ENCODE measurements around the gene HMCES. TPM values are rescaled to one million over a fixed set of nuclear protein-coding genes. Genes with fewer than 3 reads are reported as not detected.
"Not testable (repeated sequence)": the region's sequence is repeated elsewhere in the genome, so short reads cannot be mapped to it uniquely, and the experiment has no call there.

HMCES gene
- total RNA-seq, 1 donor from 2014 or later, result 37.7 TPM

DNA sequence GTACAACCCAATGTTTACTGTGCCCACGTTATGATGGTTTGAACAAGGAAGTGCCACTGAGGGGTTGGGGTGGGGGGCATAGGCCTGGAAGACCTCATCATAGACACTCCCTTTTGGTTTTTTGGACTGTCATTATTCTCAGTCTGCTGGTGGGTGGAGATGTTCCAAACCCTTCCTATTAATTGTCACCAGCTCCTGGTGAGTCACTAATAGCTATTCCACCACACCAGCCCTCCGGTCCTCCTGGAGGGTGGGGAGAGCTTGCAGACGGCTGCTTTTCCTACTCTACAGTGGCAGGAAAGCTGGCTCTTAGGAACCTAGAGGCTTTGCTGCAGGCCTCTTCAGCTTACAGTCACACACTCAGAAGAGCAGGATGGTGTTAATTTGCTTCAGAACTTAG lies 38.2 kb upstream of the HMCES start:
- no peak overlapping the region for H3K4me3 Mint-ChIP-seq (ENCODE audit: unreplicated experiment)
- H3K4me1 Mint-ChIP-seq (ENCODE audit: low read depth, unreplicated experiment), result peaks cover 4% of the 10 kb centered on the region
- H3K27me3 Mint-ChIP-seq (ENCODE audit: unreplicated experiment), result no peaks in the 10 kb centered on the region
- H3K36me3 Mint-ChIP-seq (ENCODE audit: unreplicated experiment), result no peaks in the 10 kb centered on the region
- no peak for DNase-seq
- no peak overlapping the region for H3K27ac Mint-ChIP-seq (ENCODE audit: unreplicated experiment)
- no peaks in the 10 kb centered on the region for H3K9me3 Mint-ChIP-seq (ENCODE audit: unreplicated experiment)
- TF ChIP-seq, protein P1, sequence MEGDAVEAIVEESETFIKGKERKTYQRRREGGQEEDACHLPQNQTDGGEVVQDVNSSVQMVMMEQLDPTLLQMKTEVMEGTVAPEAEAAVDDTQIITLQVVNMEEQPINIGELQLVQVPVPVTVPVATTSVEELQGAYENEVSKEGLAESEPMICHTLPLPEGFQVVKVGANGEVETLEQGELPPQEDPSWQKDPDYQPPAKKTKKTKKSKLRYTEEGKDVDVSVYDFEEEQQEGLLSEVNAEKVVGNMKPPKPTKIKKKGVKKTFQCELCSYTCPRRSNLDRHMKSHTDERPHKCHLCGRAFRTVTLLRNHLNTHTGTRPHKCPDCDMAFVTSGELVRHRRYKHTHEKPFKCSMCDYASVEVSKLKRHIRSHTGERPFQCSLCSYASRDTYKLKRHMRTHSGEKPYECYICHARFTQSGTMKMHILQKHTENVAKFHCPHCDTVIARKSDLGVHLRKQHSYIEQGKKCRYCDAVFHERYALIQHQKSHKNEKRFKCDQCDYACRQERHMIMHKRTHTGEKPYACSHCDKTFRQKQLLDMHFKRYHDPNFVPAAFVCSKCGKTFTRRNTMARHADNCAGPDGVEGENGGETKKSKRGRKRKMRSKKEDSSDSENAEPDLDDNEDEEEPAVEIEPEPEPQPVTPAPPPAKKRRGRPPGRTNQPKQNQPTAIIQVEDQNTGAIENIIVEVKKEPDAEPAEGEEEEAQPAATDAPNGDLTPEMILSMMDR (IDR thresholded peaks at IDR 0.05; ENCODE audit: partially characterized antibody, unreplicated experiment), result no peak

- Mint-ChIP-seq H3K27me3 (ENCODE audit: unreplicated experiment) (peaks cover 2% of the 10 kb centered on the region), H3K9me3 (ENCODE audit: unreplicated experiment) (peaks cover 6% of the 10 kb centered on the region), H3K36me3 (ENCODE audit: unreplicated experiment) (no peaks in the 10 kb centered on the region), H3K4me1 (ENCODE audit: low read depth, unreplicated experiment) (peaks cover under 1% of the 10 kb centered on the region), H3K4me3 (ENCODE audit: unreplicated experiment) (no peak overlapping the region), H3K27ac (ENCODE audit: unreplicated experiment) (no peak overlapping the region)
- DNase-seq, result no peak
- TF ChIP-seq, protein P1 (IDR thresholded peaks at IDR 0.05; ENCODE audit: partially characterized antibody, unreplicated experiment), result no peak
These were observed 33.5 kb upstream of the HMCES start for GRCh38 chr3:129245141-129245540.

DNA sequence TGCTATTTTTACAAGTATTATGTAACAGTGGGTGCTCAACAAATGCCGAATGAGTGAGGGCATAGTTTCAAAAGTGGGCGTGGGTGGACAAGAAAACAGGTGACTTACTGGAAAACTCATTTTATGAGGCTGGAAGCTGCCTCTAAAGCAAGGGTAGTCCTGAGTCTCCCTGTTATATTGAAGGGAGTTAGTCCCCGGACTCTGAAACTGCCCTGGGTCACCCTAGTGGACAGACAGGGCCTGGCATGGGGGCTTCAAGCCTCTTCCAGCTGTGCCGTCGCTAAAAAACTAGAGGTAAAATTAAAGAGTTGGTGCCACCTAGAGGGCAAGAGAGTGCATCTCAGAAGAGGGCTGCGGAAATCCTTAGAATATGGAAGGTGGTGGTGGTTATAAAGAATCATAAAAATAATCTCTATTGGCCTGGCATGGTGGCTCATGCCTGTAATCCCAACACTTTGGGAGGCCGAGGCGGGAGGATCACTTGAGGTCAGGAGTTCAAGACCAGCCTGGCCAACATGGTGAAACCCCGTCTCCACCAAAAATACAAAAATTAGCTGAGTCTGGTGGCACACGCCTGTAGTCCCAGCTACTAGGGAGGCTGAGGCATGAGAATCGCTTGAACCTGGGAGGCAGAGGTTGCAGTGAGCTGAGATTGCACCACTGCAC lies 32.9 kb upstream of the HMCES start:
- TF ChIP-seq, protein P1 (IDR thresholded peaks at IDR 0.05; ENCODE audit: partially characterized antibody, unreplicated experiment), result peak; percentile 91
- H3K27ac Mint-ChIP-seq (ENCODE audit: unreplicated experiment), result peak overlapping the region; percentile 11
- not testable (repeated sequence) for H3K9me3 Mint-ChIP-seq (ENCODE audit: unreplicated experiment); H3K36me3 Mint-ChIP-seq (ENCODE audit: unreplicated experiment); H3K4me1 Mint-ChIP-seq (ENCODE audit: low read depth, unreplicated experiment); H3K27me3 Mint-ChIP-seq (ENCODE audit: unreplicated experiment)
- H3K4me3 Mint-ChIP-seq (ENCODE audit: unreplicated experiment), result peak overlapping the region; percentile 19
- DNase-seq, result peak; percentile 84

DNA sequence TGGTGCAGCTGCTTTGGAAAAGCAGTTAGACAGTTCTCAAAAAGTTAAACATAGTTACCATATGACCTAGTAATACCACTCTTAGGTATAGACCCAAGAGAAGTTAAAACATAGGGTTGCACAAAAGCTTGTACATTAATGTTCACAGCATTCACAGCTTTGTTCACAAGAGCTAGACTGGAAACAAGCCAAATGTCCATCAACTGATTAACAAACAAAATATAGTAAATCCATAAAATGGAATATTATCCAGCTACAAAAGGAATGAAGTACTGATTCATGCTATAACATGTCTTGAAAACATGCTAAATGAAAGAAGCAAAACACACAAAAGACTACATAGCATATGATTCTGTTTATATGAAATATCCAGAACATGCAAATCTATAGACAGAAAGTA lies 32.0 kb upstream of the HMCES start:
- no peak overlapping the region for H3K27ac Mint-ChIP-seq (ENCODE audit: unreplicated experiment)
- H3K4me3 Mint-ChIP-seq (ENCODE audit: unreplicated experiment), result no peak overlapping the region
- H3K9me3 Mint-ChIP-seq (ENCODE audit: unreplicated experiment), result peaks cover 6% of the 10 kb centered on the region
- TF ChIP-seq, protein P1 (IDR thresholded peaks at IDR 0.05; ENCODE audit: partially characterized antibody, unreplicated experiment), result no peak
- H3K4me1 Mint-ChIP-seq (ENCODE audit: low read depth, unreplicated experiment), result peaks cover 4% of the 10 kb centered on the region
- no peak for DNase-seq
- no peaks in the 10 kb centered on the region for H3K36me3 Mint-ChIP-seq (ENCODE audit: unreplicated experiment)
- peaks cover 6% of the 10 kb centered on the region for H3K27me3 Mint-ChIP-seq (ENCODE audit: unreplicated experiment)

DNA sequence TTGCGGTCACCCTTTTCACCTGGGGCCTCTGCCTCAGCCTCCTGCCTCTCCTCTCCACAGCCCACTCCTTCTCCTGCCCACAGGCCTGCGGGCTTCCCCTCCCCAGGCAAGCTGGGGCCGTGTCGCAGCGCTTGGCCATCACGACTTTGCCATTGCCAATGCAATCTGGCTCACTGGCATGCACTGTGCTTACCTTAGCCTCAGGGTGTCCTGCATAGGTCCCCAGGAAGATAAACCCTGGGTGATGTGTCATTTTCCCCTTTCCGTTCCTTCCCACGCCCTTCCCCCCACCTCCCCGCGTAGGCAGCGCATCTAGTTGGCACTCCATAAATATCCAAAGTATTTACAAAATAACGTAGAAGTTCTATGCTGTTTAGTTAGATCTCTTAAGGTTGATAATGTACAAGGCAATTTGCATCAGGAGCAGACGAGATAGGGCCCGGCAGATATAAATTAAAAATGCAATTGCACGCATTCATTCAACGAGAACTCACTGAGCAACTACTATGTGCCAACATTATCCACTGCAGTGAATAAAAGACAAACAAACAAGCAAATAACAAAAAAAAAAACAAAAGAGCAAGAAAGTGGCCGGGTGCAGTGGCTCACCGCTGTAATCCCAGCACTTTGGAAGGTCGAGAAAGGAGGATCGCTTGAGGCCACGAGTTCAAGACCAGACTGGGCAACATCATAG lies 30.2 kb upstream of the HMCES start:
- TF ChIP-seq, protein P1 (IDR thresholded peaks at IDR 0.05; ENCODE audit: partially characterized antibody, unreplicated experiment), result no peak
- H3K4me1 Mint-ChIP-seq (ENCODE audit: low read depth, unreplicated experiment), result peaks cover 4% of the 10 kb centered on the region
- H3K36me3 Mint-ChIP-seq (ENCODE audit: unreplicated experiment), result no peaks in the 10 kb centered on the region

More for the DNA sequence above, 30.2 kb upstream of the HMCES start:
- peak overlapping the region; percentile 91 for H3K27ac Mint-ChIP-seq (ENCODE audit: unreplicated experiment)
- H3K9me3 Mint-ChIP-seq (ENCODE audit: unreplicated experiment), result peaks cover 6% of the 10 kb centered on the region
- DNase-seq, result no peak
- H3K4me3 Mint-ChIP-seq (ENCODE audit: unreplicated experiment), result peak overlapping the region; percentile 96
- peaks cover 6% of the 10 kb centered on the region for H3K27me3 Mint-ChIP-seq (ENCODE audit: unreplicated experiment)
